GM12873 (cell line): ENCODE results near the gene CNTNAP5.

Experiments used
- CTCF ChIP-seq: IDR thresholded peaks from 2 replicates; pipeline ENCODE4 v1.5.1; 2012; ENCODE audit warnings: low read depth, mild to moderate bottlenecking, moderate library complexity, low read length, control low read depth; ENCODE audit not compliant: insufficient read depth; ENCODE audit errors: missing control alignments

The CNTNAP5 gene

GRCh38 chr2:124647663-124648062 is 622.6 kb downstream of the CNTNAP5 start:
- TF ChIP-seq CTCF: no peak

- no peak for TF ChIP-seq CTCF
Measured at GRCh38 chr2:124649001-124649400, 623.9 kb downstream of the CNTNAP5 start.

GRCh38 chr2:124652099-124652498 is 627.0 kb downstream of the CNTNAP5 start:
- no peak for TF ChIP-seq CTCF

DNA sequence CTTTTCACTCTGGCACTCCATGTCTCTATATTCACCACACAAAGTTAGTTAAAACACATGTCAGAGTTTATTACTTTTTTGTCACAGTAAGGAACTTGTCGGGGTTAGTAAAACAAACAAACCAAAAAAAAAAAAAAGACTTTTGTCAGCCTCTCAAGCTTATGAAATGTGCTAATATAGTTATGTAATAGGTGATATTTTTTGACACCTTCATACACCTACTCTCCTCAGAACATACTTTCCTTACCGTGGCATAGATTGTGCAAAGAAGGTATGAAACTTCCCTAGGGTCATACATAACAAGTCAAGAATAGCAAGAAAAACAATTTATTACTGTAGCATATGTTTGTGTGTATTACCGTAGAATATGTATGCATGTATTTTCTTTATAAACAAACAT is 633.3 kb downstream of the CNTNAP5 start:
- no peak for TF ChIP-seq CTCF

DNA sequence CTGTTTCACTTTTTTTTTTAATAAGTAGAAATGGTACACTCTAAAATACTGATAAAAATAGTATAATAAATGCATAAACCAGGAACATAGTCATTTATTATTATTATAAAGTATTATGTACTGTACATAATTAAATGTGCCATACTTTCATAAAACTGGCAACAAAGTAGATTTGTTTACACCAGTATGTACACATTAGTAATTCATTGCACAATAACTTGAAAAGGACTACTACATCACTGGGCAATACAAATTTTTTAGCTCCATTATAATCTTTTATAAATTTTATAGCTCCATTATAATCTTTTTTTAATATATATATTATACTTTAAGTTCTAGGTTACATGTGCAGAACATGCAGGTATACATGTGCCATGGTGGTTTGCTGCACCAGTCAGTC is 636.5 kb downstream of the CNTNAP5 start:
- no peak for TF ChIP-seq CTCF

- no peak for TF ChIP-seq CTCF
Measured at GRCh38 chr2:124662946-124663644, 638.0 kb downstream of the CNTNAP5 start.

GRCh38 chr2:124663645-124663997 is 638.5 kb downstream of the CNTNAP5 start:
- TF ChIP-seq CTCF: no peak

GRCh38 chr2:124664363-124664762 is 639.3 kb downstream of the CNTNAP5 start:
- no peak for TF ChIP-seq CTCF
